SK-N-SH (cell line): ENCODE measurements around the gene INAFM2. TPM values are rescaled to one million over a fixed set of nuclear protein-coding genes. Genes with fewer than 3 reads are reported as not detected.

Experiments used
- CTCF ChIA-PET: fragments of 300-600, 350-600 bp; formaldehyde crosslinking; extraction: SDS; loops from one replicate; lab custom pipeline; 2021; lab: Yijun Ruan, JAX
- POLR2A ChIA-PET: fragments of 350-600 bp; sonication (Branson Sonifier 250); formaldehyde crosslinking; extraction: SDS; loops from one replicate; lab custom pipeline; 2020; ENCODE audit warnings: antibody characterized with exemption, inconsistent platforms; lab: Yijun Ruan, JAX
- DNase-seq: peaks from one replicate; pipeline ENCODE4 v3.0.0; 2012
- H2AFZ ChIP-seq: fragments of 200-600 bp; sonication (generic); 2 replicates; pipeline ENCODE4 v1.8.1; 2016; ENCODE audit warnings: antibody characterized with exemption, mild to moderate bottlenecking, low read depth
- H3F3A ChIP-seq: fragments of 200-600 bp; sonication (generic); replicated peaks from 2 replicates; pipeline ENCODE3; 2016; ENCODE audit warnings: antibody characterized with exemption, mild to moderate bottlenecking; ENCODE audit not compliant: insufficient read depth
- H3K27ac ChIP-seq, 2 experiments: fragments of 200-500 bp in 1 of 2; fragments of 200-600 bp in 1 of 2; sonication (Bioruptor generic) in 1 of 2; sonication (generic), shearing (Covaris generic) in 1 of 2; 2 replicates each; pipeline versions ENCODE4 v1.5.1 to v1.6.1; 2014 to 2016; ENCODE audit warnings: low read depth in 2 of 2, inconsistent platforms in 1 of 2, low read length in 1 of 2, mild to moderate bottlenecking in 1 of 2, mixed read lengths in 1 of 2
- H3K27me3 ChIP-seq: fragments of 200-600 bp; sonication (generic), shearing (Covaris generic); 2 replicates; pipeline ENCODE4 v1.6.1; 2016; ENCODE audit warnings: mixed run types; ENCODE audit not compliant: insufficient read depth
- H3K36me3 ChIP-seq, 2 experiments: fragments of 200-500 bp in 1 of 2; fragments of 200-600 bp in 1 of 2; sonication (Bioruptor generic) in 1 of 2; sonication (generic) in 1 of 2; replicated peaks in 1 of 2; 2 replicates each; pipeline versions ENCODE3 to v1.5.1; 2014 to 2016; ENCODE audit warnings: low read length in 1 of 2, mild to moderate bottlenecking in 1 of 2; ENCODE audit not compliant: insufficient read depth in 2 of 2, control insufficient read depth in 1 of 2
- H3K4me1 ChIP-seq, 2 experiments: fragments of 200-500 bp in 1 of 2; fragments of 200-600 bp in 1 of 2; sonication (Bioruptor generic) in 1 of 2; sonication (generic), shearing (Covaris generic) in 1 of 2; 2 replicates each; pipeline versions ENCODE4 v1.5.1 to v1.6.1; 2014 to 2016; ENCODE audit warnings: low read depth in 1 of 2, low read length in 1 of 2, mixed run types in 1 of 2; ENCODE audit not compliant: insufficient read depth in 2 of 2, control insufficient read depth in 1 of 2
- H3K4me2 ChIP-seq: fragments of 200-600 bp; sonication (generic), shearing (Covaris generic); 2 replicates; pipeline ENCODE4 v1.6.1; 2017; ENCODE audit warnings: mixed run types
- H3K4me3 ChIP-seq, 2 experiments: fragments of 200-500 bp in 1 of 2; fragments of 200-600 bp in 1 of 2; sonication (Bioruptor generic) in 1 of 2; sonication (generic), shearing (Covaris generic) in 1 of 2; 2 replicates each; pipeline versions ENCODE4 v1.5.1 to v1.8.1; 2014 to 2016; ENCODE audit warnings: low read depth in 2 of 2, inconsistent platforms in 1 of 2, low read length in 1 of 2, mild to moderate bottlenecking in 1 of 2, mixed read lengths in 1 of 2, moderate library complexity in 1 of 2
- H3K79me2 ChIP-seq: fragments of 200-600 bp; sonication (generic); 2 replicates; pipeline ENCODE4 v1.8.1; 2017; ENCODE audit warnings: mild to moderate bottlenecking; ENCODE audit not compliant: insufficient read depth
- H3K9ac ChIP-seq: fragments of 200-600 bp; sonication (generic); 2 replicates; pipeline ENCODE4 v1.6.1; 2017; ENCODE audit warnings: mixed run types
- H3K9me2 ChIP-seq: fragments of 200-600 bp; sonication (generic); 2 replicates; pipeline ENCODE4 v1.6.1; 2017; ENCODE audit warnings: mixed run types
- H3K9me3 ChIP-seq: fragments of 200-600 bp; sonication (generic); 2 replicates; pipeline ENCODE4 v1.6.1; 2017; ENCODE audit warnings: mixed run types, mild to moderate bottlenecking, moderate library complexity
- H4K20me1 ChIP-seq: fragments of 200-600 bp; sonication (generic); 2 replicates; pipeline ENCODE4 v1.6.1; 2017; ENCODE audit warnings: mild to moderate bottlenecking, mixed run types; ENCODE audit not compliant: insufficient read depth
- ELF1 ChIP-seq: IDR thresholded peaks from 2 replicates; pipeline ENCODE4 v1.4.0; 2012
- EP300 ChIP-seq, 2 experiments: IDR thresholded peaks; 2 replicates each; pipeline versions ENCODE4 v1.4.0 to v1.6.1; 2012; ENCODE audit warnings: borderline replicate concordance in 1 of 2, low read depth in 1 of 2, low read length in 1 of 2
- EZH2phosphoT487 ChIP-seq: fragments of 200-600 bp; sonication (generic); IDR thresholded peaks from 2 replicates; pipeline ENCODE4 v1.6.1; 2017; ENCODE audit warnings: low read depth, mixed run types, mild to moderate bottlenecking, antibody characterized with exemption, moderate library complexity, borderline replicate concordance
- FOXJ3 ChIP-seq: sonication (generic); formaldehyde crosslinking; IDR thresholded peaks from 2 replicates; pipeline ENCODE4 v1.5.1; 2020; ENCODE audit warnings: mild to moderate bottlenecking, missing genetic modification reagents
- FOXM1 ChIP-seq: IDR thresholded peaks from 2 replicates; pipeline ENCODE4 v1.4.0; 2012; ENCODE audit warnings: low read depth, mild to moderate bottlenecking
- GABPA ChIP-seq: IDR thresholded peaks from 2 replicates; pipeline ENCODE4 v1.4.0; 2012; ENCODE audit warnings: low read depth, mild to moderate bottlenecking
- GATA2 ChIP-seq: sonication (generic); formaldehyde crosslinking; IDR thresholded peaks from 2 replicates; pipeline ENCODE4 v1.5.0; 2020; ENCODE audit warnings: mild to moderate bottlenecking, missing genetic modification reagents
- IRF3 ChIP-seq: fragments of 150-350 bp; IDR thresholded peaks from 2 replicates; pipeline ENCODE4 v1.6.1; 2016; ENCODE audit warnings: mild to moderate bottlenecking, low read depth, low read length
- JUND ChIP-seq: IDR thresholded peaks from 2 replicates; pipeline ENCODE4 v1.4.0; 2012
- MAX ChIP-seq: IDR thresholded peaks from 2 replicates; pipeline ENCODE4 v1.4.0; 2012; ENCODE audit warnings: low read depth
- MXI1 ChIP-seq: IDR thresholded peaks from 2 replicates; pipeline ENCODE4 v1.6.1; 2012; ENCODE audit warnings: mild to moderate bottlenecking, low read depth, low read length, improper control_type of control experiment
- NRF1 ChIP-seq: IDR thresholded peaks from 2 replicates; pipeline ENCODE4 v1.6.1; 2012; ENCODE audit warnings: low read depth, mild to moderate bottlenecking, low read length
- PBX3 ChIP-seq: IDR thresholded peaks from 2 replicates; pipeline ENCODE4; 2012
- POLR2AphosphoS5 ChIP-seq: IDR thresholded peaks from 2 replicates; pipeline ENCODE4 v1.6.1; 2012; ENCODE audit warnings: low read depth, low read length
- REST ChIP-seq: IDR thresholded peaks from 2 replicates; pipeline ENCODE4 v1.6.1; 2012; ENCODE audit warnings: mild to moderate bottlenecking, low read depth, low read length, moderate library complexity
- RFX5 ChIP-seq: IDR thresholded peaks from 2 replicates; pipeline ENCODE4 v1.6.1; 2012; ENCODE audit warnings: mild to moderate bottlenecking, improper control_type of control experiment, low read length
- RXRA ChIP-seq: IDR thresholded peaks from 2 replicates; pipeline ENCODE4 v1.4.0; 2012; ENCODE audit warnings: low read depth, mild to moderate bottlenecking, borderline replicate concordance
- SMC3 ChIP-seq: IDR thresholded peaks from 2 replicates; pipeline ENCODE4 v1.6.1; 2012; ENCODE audit warnings: low read depth, low read length, improper control_type of control experiment
- TCF12 ChIP-seq: IDR thresholded peaks from 2 replicates; pipeline ENCODE4 v1.4.0; 2012
- YY1 ChIP-seq: IDR thresholded peaks from 2 replicates; pipeline ENCODE4 v1.4.0; 2012; ENCODE audit warnings: low read depth, mild to moderate bottlenecking
- WGBS: methylation state at CpG from one replicate; pipeline ENCODE4 v1.1.6; 2017; ENCODE audit warnings: low lambda C conversion rate; 5-methylcytosine and 5-hydroxymethylcytosine counted together
- polyA plus RNA-seq, 3 experiments: library from polyadenylated mRNA; depleted of rRNA; stranded (reverse); fragments of >200 nt; gene quantifications; 2 replicates each; pipeline ENCODE4 v1.2.3, GENCODE V29; 2012

The INAFM2 gene
- polyA plus RNA-seq, 1 of the 3 experiments (the other 2 are of a cell fraction), result 7.8 TPM

- H3K9me2 ChIP-seq, result no peaks in the 10 kb centered on the region
- H2AFZ ChIP-seq, result no peak overlapping the region; the same call in 1 of the 2 replicates
- peaks cover 9% of the 10 kb centered on the region for H3K79me2 ChIP-seq
- whole genome bisulfite sequencing, result 67% methylated on average over 10 of the region's 10 CpGs
- H3K36me3 ChIP-seq, result no peaks in the 10 kb centered on the region
- no peak overlapping the region for H3K4me3 ChIP-seq
- peaks cover 35% of the 10 kb centered on the region for H3F3A ChIP-seq
- POLR2A ChIA-PET, result interaction anchor here (1.2 to 1.3 kb wide), 2 partner anchors 72 to 77 kb away, joined by 3 to 5 read pairs; no protein-coding TSS in a partner anchor
- H3K27me3 ChIP-seq, result no peaks in the 10 kb centered on the region
- CTCF ChIA-PET, result interaction anchor here (0.6 to 70.6 kb wide), 22 partner anchors 4 to 220 kb away, joined by 3 to 2194 read pairs (median 7); partner anchors contain the start of genes ANKRD63, BAHD1, CCDC32 and CCDC9B
- no peak overlapping the region for H3K4me2 ChIP-seq
- no peaks in the 10 kb centered on the region for H3K9me3 ChIP-seq
- peaks cover 24 to 28% of the 10 kb centered on the region in 2 experiments; a peak in 3 of 4 replicates for H3K4me1 ChIP-seq
- H4K20me1 ChIP-seq, result no peaks in the 10 kb centered on the region
- TF ChIP-seq IRF3 (no peak), PBX3 (no peak), NRF1 (no peak), FOXM1 (no peak), SMC3 (no peak), YY1 (no peak), EP300 (IDR thresholded peaks at IDR 0.05; ENCODE audit: borderline replicate concordance in 1 of 2, low read depth in 1 of 2, low read length in 1 of 2) (no peak), ELF1 (no peak), GABPA (no peak), MXI1 (no peak), POLR2AphosphoS5 (no peak), EZH2phosphoT487 (no peak), JUND (no peak), FOXJ3 (CRISPR knock-in tag) (no peak), RXRA (no peak), MAX (no peak), RFX5 (no peak), GATA2 (no peak), REST (no peak), TCF12 (no peak)
- no peak overlapping the region for H3K9ac ChIP-seq
- no peak overlapping the region for H3K27ac ChIP-seq
- no peak for DNase-seq
These were observed 21.9 kb downstream of the INAFM2 start for GRCh38 chr15:40345225-40345866.
